Left ventricle myocardium inferior (tissue), 1 donor: ENCODE results near the gene SLC25A21. TPM values are rescaled to one million over a fixed set of nuclear protein-coding genes. Genes with fewer than 3 reads are reported as not detected.

Experiments used
- DNase-seq: peaks from one replicate; pipeline ENCODE4 v3.0.0-alpha.2; 2020
- H3K27ac ChIP-seq: fragments of 200-600 bp; replicated peaks from 2 replicates; pipeline ENCODE4 v1.8.0; 2021
- H3K27me3 ChIP-seq: fragments of 200-600 bp; 2 replicates; pipeline ENCODE4 v1.8.0; 2021; ENCODE audit warnings: low read depth
- H3K36me3 ChIP-seq: fragments of 200-600 bp; 2 replicates; pipeline ENCODE4 v1.8.0; 2021
- H3K4me1 ChIP-seq: fragments of 200-600 bp; 2 replicates; pipeline ENCODE4 v1.8.0; 2021
- H3K4me3 ChIP-seq: fragments of 200-600 bp; 2 replicates; pipeline ENCODE4 v1.8.0; 2021; ENCODE audit warnings: mild to moderate bottlenecking, moderate library complexity
- H3K9me3 ChIP-seq: fragments of 200-600 bp; replicated peaks from 2 replicates; pipeline ENCODE4 v1.8.0; 2021
- CTCF ChIP-seq: fragments of 200-600 bp; IDR thresholded peaks from 2 replicates; pipeline ENCODE4 v1.8.0; 2021; ENCODE audit warnings: antibody characterized with exemption, mild to moderate bottlenecking, borderline replicate concordance
- intact Hi-C: fragments of 100-400 bp; cut with micrococcal nuclease; formaldehyde crosslinking; loops from one replicate; pipeline ENCODE4 v1.11.0; 2022
- total RNA-seq: library from RNA; stranded (reverse); fragmentation: NEBNext Ultra II Directional; extraction: Animal tissue kit (Norgen Biotek cat#: 25700); gene quantifications from one replicate; pipeline ENCODE4 v1.2.1, GENCODE V29; 2021
- donor health status: DM: no; HTN: yes; CAD: no; lungs with severe emphysema.

Gene SLC25A21
- total RNA-seq, 1 donor from 2014 or later = 0.77 TPM

- no peaks in the 10 kb centered on the region for H3K27me3 ChIP-seq
- intact Hi-C loops = no loop called here
Observed at GRCh38 chr14:37034410-37035285, 137.8 kb downstream of the SLC25A21 start.

GRCh38 chr14:37032863-37033262, 139.5 kb downstream of the SLC25A21 start:
- Histone ChIP-seq H3K27ac (no peak overlapping the region), H3K4me1 (no peaks in the 10 kb centered on the region), H3K36me3 (no peaks in the 10 kb centered on the region), H3K27me3 (no peaks in the 10 kb centered on the region), H3K4me3 (no peak overlapping the region), H3K9me3 (no peaks in the 10 kb centered on the region)
- intact Hi-C loops = no loop called here
- no peak for DNase-seq
- no peak for TF ChIP-seq CTCF

More at GRCh38 chr14:37034410-37035285, 137.8 kb downstream of the SLC25A21 start:
- Histone ChIP-seq H3K9me3 (no peaks in the 10 kb centered on the region), H3K4me1 (no peaks in the 10 kb centered on the region), H3K36me3 (no peaks in the 10 kb centered on the region), H3K27ac (no peak overlapping the region), H3K4me3 (no peak overlapping the region)
- TF ChIP-seq CTCF = no peak
- DNase-seq = no peak

GRCh38 chr14:37027188-37027824, 145.1 kb downstream of the SLC25A21 start:
- H3K27me3 ChIP-seq = no peaks in the 10 kb centered on the region
- intact Hi-C loops = no loop called here
- H3K9me3 ChIP-seq = no peaks in the 10 kb centered on the region
- TF ChIP-seq CTCF = no peak
- no peak for DNase-seq
- H3K4me3 ChIP-seq = no peak overlapping the region
- H3K36me3 ChIP-seq = no peaks in the 10 kb centered on the region
- no peak overlapping the region for H3K27ac ChIP-seq
- peaks cover 11% of the 10 kb centered on the region for H3K4me1 ChIP-seq

GRCh38 chr14:37023875-37024565, 148.4 kb downstream of the SLC25A21 start:
- Histone ChIP-seq H3K27ac (no peak overlapping the region), H3K36me3 (no peaks in the 10 kb centered on the region), H3K4me1 (peaks cover 11% of the 10 kb centered on the region), H3K4me3 (no peak overlapping the region), H3K9me3 (no peaks in the 10 kb centered on the region), H3K27me3 (no peaks in the 10 kb centered on the region)
- TF ChIP-seq CTCF = no peak
- DNase-seq = no peak
- intact Hi-C loops = no loop called here

- H3K27ac ChIP-seq = no peak overlapping the region
- H3K27me3 ChIP-seq = no peaks in the 10 kb centered on the region
- intact Hi-C loops = no loop called here
- TF ChIP-seq CTCF = no peak
- H3K4me3 ChIP-seq = no peak overlapping the region
- no peaks in the 10 kb centered on the region for H3K36me3 ChIP-seq
- H3K4me1 ChIP-seq = peaks cover 11% of the 10 kb centered on the region
- DNase-seq = no peak
- H3K9me3 ChIP-seq = no peaks in the 10 kb centered on the region
Observed at GRCh38 chr14:37021390-37021789, 151.0 kb downstream of the SLC25A21 start.
